Psoas muscle (tissue), 8 donors: ENCODE results near the gene PLSCR1. TPM values are rescaled to one million over a fixed set of nuclear protein-coding genes. Genes with fewer than 3 reads are reported as not detected.
"Not testable (repeated sequence)": the region's sequence is repeated elsewhere in the genome, so short reads cannot be mapped to it uniquely, and the experiment has no call there.

ENCODE experiments used
- ATAC-seq, 4 donors: fragments of 200-7000 bp; cut with Tn5 transposase; one replicate each; pipeline ENCODE4 v1.9.1; 2020; ENCODE audit warnings: moderate library complexity in 3 of 4, mild to moderate bottlenecking in 2 of 4
- DNase-seq, 2 donors: peaks; one replicate each; pipeline ENCODE4 v3.0.0-alpha.2; 2020
- H3K27ac ChIP-seq: fragments of 200-600 bp; one replicate; pipeline ENCODE4 v1.8.0; 2022
- H3K27me3 ChIP-seq, 3 donors: fragments of 200-600 bp in 1 of 3; one replicate each; pipeline versions ENCODE4 v1.6.1 to v1.8.0; 2013 to 2022; ENCODE audit warnings: low read length in 2 of 3, mild to moderate bottlenecking in 2 of 3, moderate library complexity in 1 of 3; ENCODE audit not compliant: insufficient read depth in 3 of 3
- H3K36me3 ChIP-seq, 2 donors: fragments of 200-600 bp in 1 of 2; one replicate each; pipeline versions ENCODE4 v1.6.1 to v1.8.0; 2013 to 2022; ENCODE audit warnings: low read depth in 1 of 2, mild to moderate bottlenecking in 1 of 2, moderate library complexity in 1 of 2; ENCODE audit not compliant: insufficient read depth in 1 of 2
- H3K4me1 ChIP-seq: fragments of 200-600 bp; one replicate; pipeline ENCODE4 v1.8.0; 2022
- H3K4me3 ChIP-seq: fragments of 200-600 bp; one replicate; pipeline ENCODE4 v1.8.0; 2022; ENCODE audit warnings: mild to moderate bottlenecking
- H3K9me3 ChIP-seq: fragments of 200-600 bp; one replicate; pipeline ENCODE4 v1.8.0; 2022
- CTCF ChIP-seq: fragments of 200-600 bp; IDR thresholded peaks from one replicate; pipeline ENCODE4 v1.8.0; 2022; ENCODE audit warnings: antibody characterized with exemption
- WGBS, 3 donors: extraction: QIAGEN DNeasy Blood & Tissue Kit; methylation state at CpG; one replicate each; pipeline versions ENCODE4 v1.1.6 to v1.1.7; 2013; 5-methylcytosine and 5-hydroxymethylcytosine counted together
- intact Hi-C, 2 donors: fragments of 100-400 bp; cut with DNase I; formaldehyde crosslinking; loops; one replicate each; pipeline versions ENCODE4 v1.11.0 to v1.14.2; 2022
- polyA plus RNA-seq, 3 donors: library from polyadenylated mRNA; stranded (reverse); fragments of 200-250 nt; gene quantifications; one replicate each; pipeline ENCODE4 v1.2.3, GENCODE V29; 2013
- total RNA-seq, 4 donors: library from RNA; stranded (reverse); fragmentation: NEBNext Ultra II Directional in 2 of 4; extraction: Animal tissue kit (Norgen Biotek cat#: 25700) in 2 of 4; gene quantifications; one replicate each; pipeline versions ENCODE4 v1.2.1 to v1.2.4, GENCODE V29; 2021 to 2023
- donor health status: healthy with polysubstance abuse.
- donor health status: DM: no; HTN: no; CAD: no; lungs with moderate emphysema.
- donor health status: Bipolar disorder and iron deficiency.
- donor health status: healthy.
- donor health status: DM: yes; HTN: yes; CAD: no.
- donor health status: DM: no; HTN: no; CAD: no.
- donor health status: DM: no; HTN: no; CAD: no.
- donor health status: DM: yes; HTN: yes; CAD: no.

Gene PLSCR1
- total and polyA plus RNA-seq, 7 donors = 7.1 to 31.0 (median 13.1) TPM

GRCh38 chr3:146524961-146525360, 19.4 kb downstream of the PLSCR1 start:
- no peaks in the 10 kb centered on the region for H3K9me3 ChIP-seq
- no peaks in the 10 kb centered on the region for H3K27me3 ChIP-seq
- ATAC-seq (no peak), DNase-seq (no peak)
- no peak overlapping the region for H3K27ac ChIP-seq
- no peaks in the 10 kb centered on the region for H3K4me1 ChIP-seq
- WGBS, 3 donors = 52 to 68% (median 56%) methylated on average over 2 of the region's 2 CpGs
- TF ChIP-seq CTCF = no peak
- intact Hi-C loops = no loop called here
- H3K36me3 ChIP-seq = peaks cover 0 to 20% of the 10 kb centered on the region in 2 donors
- H3K4me3 ChIP-seq = no peak overlapping the region

DNA sequence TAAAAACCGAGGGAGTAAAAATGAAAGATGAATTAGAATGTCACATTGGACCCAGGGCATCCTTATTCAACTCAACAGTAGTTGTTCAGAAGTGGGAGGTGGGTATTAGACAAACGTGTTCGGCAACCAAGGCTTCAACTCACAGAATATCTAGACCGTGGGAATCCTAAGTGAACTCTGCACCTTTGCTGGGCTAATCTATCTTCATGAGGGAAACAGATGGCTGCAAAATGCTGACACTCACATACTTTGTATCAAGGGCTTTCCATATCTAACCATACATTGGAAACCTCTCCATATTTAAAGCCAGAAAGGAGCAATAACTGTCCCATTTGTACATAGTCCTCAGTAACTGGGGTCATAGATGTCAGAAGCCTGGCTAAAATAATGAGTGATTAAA, 20.9 kb downstream of the PLSCR1 start:
- Histone ChIP-seq H3K4me3 (no peak overlapping the region), H3K9me3 (no peaks in the 10 kb centered on the region), H3K4me1 (no peaks in the 10 kb centered on the region), H3K27ac (no peak overlapping the region), H3K27me3 (no peaks in the 10 kb centered on the region), H3K36me3 (peaks cover 0 to 27% of the 10 kb centered on the region in 2 donors)
- no peak for ATAC-seq
- no peak for TF ChIP-seq CTCF
- 68 to 73% (median 70%) methylated on average over 4 of the region's 4 CpGs for WGBS, 3 donors
- intact Hi-C loops = no loop called here
- no peak for DNase-seq

DNA sequence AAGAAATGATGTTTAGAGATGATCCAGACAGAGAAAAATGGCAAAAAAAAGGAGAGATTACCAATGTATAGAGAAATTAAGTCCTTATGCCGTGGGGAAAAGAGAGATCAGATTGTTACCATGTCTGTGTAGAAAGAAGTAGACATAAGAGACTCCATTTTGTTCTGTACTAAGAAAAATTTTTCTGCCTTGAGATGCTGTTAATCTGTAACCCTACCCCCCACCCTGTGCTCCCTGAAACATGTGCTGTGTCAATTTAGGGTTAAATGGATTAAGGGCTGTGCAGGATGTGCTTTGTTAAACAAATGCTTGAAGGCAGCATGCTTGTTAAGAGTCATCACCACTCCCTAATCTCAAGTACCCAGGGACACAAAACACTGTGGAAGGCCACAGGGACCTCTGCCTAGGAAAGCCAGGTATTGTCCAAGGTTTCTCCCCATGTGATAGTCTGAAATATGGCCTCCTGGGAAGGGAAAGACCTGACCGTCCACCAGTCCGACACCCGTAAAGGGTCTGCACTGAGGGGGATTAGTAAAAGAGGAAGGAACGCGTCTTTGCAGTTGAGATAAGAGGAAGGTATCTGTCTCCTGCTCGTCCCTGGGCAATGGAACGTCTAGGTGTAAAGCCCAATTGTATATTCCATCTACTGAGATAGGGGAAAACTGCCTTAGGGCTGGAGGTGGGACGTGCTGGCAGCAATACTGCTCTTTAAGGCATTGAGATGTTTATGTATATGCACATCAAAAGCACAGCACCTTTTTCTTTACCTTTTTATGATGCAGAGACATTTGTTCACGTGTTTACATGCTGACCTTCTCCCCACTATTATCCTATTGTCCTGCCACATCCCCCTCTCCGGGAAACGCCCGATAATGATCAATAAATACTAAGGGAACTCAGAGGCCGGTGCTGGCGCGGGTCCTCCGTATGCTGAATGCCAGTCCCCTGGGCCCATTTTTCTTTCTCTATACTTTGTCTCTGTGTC, 21.9 kb downstream of the PLSCR1 start:
- 75 to 80% (median 80%) methylated on average over 17 of the region's 17 CpGs for WGBS, 3 donors
- intact Hi-C loops, H3K27ac ChIP-seq, H3K4me3 ChIP-seq, H3K4me1 ChIP-seq, ATAC-seq, DNase-seq, H3K27me3 ChIP-seq, H3K9me3 ChIP-seq: not testable (repeated sequence)
- peaks cover 0 to 27% of the 10 kb centered on the region in 2 donors for H3K36me3 ChIP-seq

DNA sequence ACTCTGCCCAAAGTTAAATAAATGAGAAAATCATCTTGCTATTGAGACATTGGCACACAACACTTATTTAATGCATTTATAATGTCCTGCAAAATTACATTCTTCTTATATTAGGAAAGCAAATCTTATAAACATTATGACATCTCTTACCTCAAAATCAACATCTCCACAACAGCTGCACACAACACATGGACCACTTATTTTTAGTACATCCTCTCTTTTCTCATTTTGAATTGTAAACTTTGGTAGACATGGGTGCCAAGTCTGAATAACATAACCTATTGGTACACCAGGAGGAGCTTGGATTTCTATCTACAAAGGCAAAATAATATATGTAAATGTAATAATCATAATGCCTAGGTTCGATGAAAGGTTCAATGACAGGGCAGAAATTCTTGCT, 23.0 kb downstream of the PLSCR1 start:
- no peaks in the 10 kb centered on the region for H3K4me1 ChIP-seq
- no peak for TF ChIP-seq CTCF
- intact Hi-C loops = no loop called here
- DNase-seq (no peak), ATAC-seq (no peak)
- H3K27me3 ChIP-seq = no peaks in the 10 kb centered on the region
- H3K9me3 ChIP-seq = no peaks in the 10 kb centered on the region
- H3K27ac ChIP-seq = no peak overlapping the region
- H3K4me3 ChIP-seq = no peak overlapping the region
- peaks cover 0 to 22% of the 10 kb centered on the region in 2 donors for H3K36me3 ChIP-seq
- 84 to 89% (median 88%) methylated on average over 1 of the region's 1 CpG for WGBS, 3 donors

- Histone ChIP-seq H3K27ac (no peak overlapping the region), H3K4me3 (no peak overlapping the region), H3K27me3 (no peaks in the 10 kb centered on the region), H3K36me3 (peaks cover 0 to 35% of the 10 kb centered on the region in 2 donors), H3K4me1 (no peaks in the 10 kb centered on the region), H3K9me3 (no peaks in the 10 kb centered on the region)
- no peak for ATAC-seq
- DNase-seq = no peak
- intact Hi-C loops = no loop called here
- TF ChIP-seq CTCF = no peak
These were observed 24.6 kb downstream of the PLSCR1 start for GRCh38 chr3:146519810-146520209.
